OCI-LY7 (cell line): ENCODE measurements around the gene GMDS.

ENCODE experiments used
- CTCF ChIP-seq: fragments of 200-600 bp; sonication (generic); conservative IDR thresholded peaks from 2 replicates; pipeline ENCODE4 v1.5.1; 2014; ENCODE audit warnings: mild to moderate bottlenecking, antibody characterized with exemption, low read length, moderate library complexity, mixed read lengths
- EZH2phosphoT487 ChIP-seq: fragments of 200-600 bp; sonication (generic); IDR thresholded peaks from 2 replicates; pipeline ENCODE4 v1.6.1; 2018; ENCODE audit warnings: low read depth, borderline replicate concordance, mild to moderate bottlenecking, mixed run types, antibody characterized with exemption, low read length, moderate library complexity, mixed read lengths

DNA sequence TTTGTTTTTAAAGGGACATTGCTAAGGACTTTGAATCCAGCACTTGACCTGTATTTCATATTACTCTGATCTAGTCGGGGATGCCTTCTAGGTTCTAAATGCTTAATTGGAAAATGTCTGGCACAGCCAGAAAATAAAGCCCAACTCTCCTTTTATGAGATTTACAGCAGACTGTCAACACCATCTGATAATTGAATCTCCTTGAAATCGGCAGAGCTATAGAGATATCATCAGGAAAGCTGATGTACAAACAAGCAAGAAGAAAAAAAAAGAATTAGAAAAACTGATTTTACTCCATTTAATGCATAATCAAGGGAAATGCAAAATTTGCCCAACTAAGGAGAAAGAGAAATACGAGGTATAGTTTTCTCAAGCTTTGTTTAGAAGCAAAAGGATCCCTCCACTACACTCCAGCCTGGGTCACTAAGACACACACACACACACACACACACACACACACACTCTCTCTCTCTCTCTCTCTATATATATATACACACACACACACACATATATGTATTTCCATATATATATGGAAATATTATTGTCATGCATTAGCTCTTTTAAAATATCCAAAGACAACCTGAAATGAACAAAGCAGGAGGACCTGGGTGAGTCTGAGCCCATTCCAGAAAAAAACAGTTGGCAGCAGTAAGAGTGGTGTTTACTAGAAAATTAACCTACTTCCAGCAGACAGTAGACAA, 645.2 kb downstream of the GMDS start:
- no peak for TF ChIP-seq CTCF
- no peak for TF ChIP-seq EZH2phosphoT487
